GM12878 (cell line): ENCODE data around the gene CP. TPM values are rescaled to one million over a fixed set of nuclear protein-coding genes. Genes with fewer than 3 reads are reported as not detected.

ENCODE experiments used
- ATAC-seq: fragments of 200-7000 bp; cut with Tn5 transposase; 3 replicates; pipeline ENCODE4 v1.9.1; 2020; ENCODE audit warnings: mild to moderate bottlenecking, moderate library complexity
- BruUV-seq: library from RNA; stranded (reverse); fragments of 400-500 nt; replicated peaks from 2 replicates; lab custom pipeline; 2021; lab: Mats Ljungman, UMichigan
- CTCF ChIA-PET: fragments of 300-600 bp; sonication (Branson Sonifier 250); formaldehyde crosslinking; extraction: SDS; loops from one replicate; lab custom pipeline; 2021; ENCODE audit warnings: inconsistent platforms; lab: Yijun Ruan, JAX
- POLR2A ChIA-PET: fragments of 350-600 bp; formaldehyde crosslinking; extraction: SDS; loops from one replicate; lab custom pipeline; 2021; ENCODE audit warnings: inconsistent platforms; lab: Charles Lee
- RAD21 ChIA-PET: fragments of 300-600 bp; sonication (Branson Sonifier 250); formaldehyde crosslinking; loops from one replicate; lab custom pipeline; 2023; ENCODE audit warnings: antibody characterized with exemption; ENCODE audit not compliant: unreplicated experiment; lab: Charles Lee
- SMC1A ChIA-PET: fragments of 300-600 bp; sonication (Branson Sonifier 250); formaldehyde crosslinking; loops from one replicate; lab custom pipeline; 2023; ENCODE audit not compliant: unreplicated experiment, uncharacterized antibody; lab: Charles Lee
- DNase-seq: peaks from one replicate; pipeline ENCODE4 v3.0.0-alpha.2; 2011; ENCODE audit warnings: low read depth, low spot score
- FAIRE-seq: peaks from 3 replicates; lab custom pipeline; 2011; peaks lifted over from hg19 to GRCh38; lab: Jason Lieb, UNC
- H2AFZ ChIP-seq: 2 replicates; pipeline ENCODE4 v1.6.0; 2011; ENCODE audit warnings: low read depth, low read length, control low read depth; ENCODE audit not compliant: control insufficient read depth
- H3K27ac ChIP-seq: 2 replicates; pipeline ENCODE4 v1.5.1; 2011; ENCODE audit warnings: control low read depth; ENCODE audit not compliant: control insufficient read depth, insufficient read depth
- H3K27me3 ChIP-seq, 2 experiments: replicated peaks in 1 of 2; 2 replicates each; pipeline versions ENCODE4 v1.6.0 to v1.6.1; 2011; ENCODE audit warnings: low read length in 1 of 2; ENCODE audit not compliant: control insufficient read depth in 2 of 2, insufficient read depth in 2 of 2
- H3K36me3 ChIP-seq, 2 experiments: 2 replicates each; pipeline ENCODE4 v1.5.1; 2011; ENCODE audit warnings: low read length in 1 of 2; ENCODE audit not compliant: control insufficient read depth in 2 of 2, insufficient read depth in 2 of 2
- H3K4me1 ChIP-seq: 2 replicates; pipeline ENCODE4 v1.6.1; 2011; ENCODE audit warnings: mild to moderate bottlenecking, low read length, moderate library complexity, mixed read lengths; ENCODE audit not compliant: control insufficient read depth, insufficient read depth
- H3K4me2 ChIP-seq: 2 replicates; pipeline ENCODE4 v1.6.0; 2011; ENCODE audit warnings: control low read depth; ENCODE audit not compliant: control insufficient read depth, insufficient read depth
- H3K4me3 ChIP-seq: fragments of 200-600 bp; sonication (generic); 2 replicates; pipeline ENCODE4 v1.5.1; 2016
- H3K79me2 ChIP-seq: 2 replicates; pipeline ENCODE4 v1.6.0; 2011; ENCODE audit warnings: low read length; ENCODE audit not compliant: control insufficient read depth, insufficient read depth
- H3K9ac ChIP-seq: 2 replicates; pipeline ENCODE4 v1.8.0; 2011; ENCODE audit warnings: low read length, control low read depth, mixed read lengths; ENCODE audit not compliant: control insufficient read depth, insufficient read depth
- H3K9me3 ChIP-seq: replicated peaks from 3 replicates; pipeline ENCODE4 v1.5.1; 2011; ENCODE audit warnings: mild to moderate bottlenecking, low read length; ENCODE audit not compliant: control insufficient read depth, insufficient read depth
- H4K20me1 ChIP-seq: 2 replicates; pipeline ENCODE4 v1.6.0; 2011; ENCODE audit not compliant: control insufficient read depth, insufficient read depth
- BACH1 ChIP-seq: fragments of 450-650 bp; IDR thresholded peaks from 2 replicates; pipeline ENCODE4 v1.6.1; 2017; ENCODE audit warnings: mild to moderate bottlenecking, borderline replicate concordance
- CBX5 ChIP-seq: sonication (generic); IDR thresholded peaks from 2 replicates; pipeline ENCODE4 v1.6.1; 2016; ENCODE audit warnings: low read depth, moderate library complexity, mild to moderate bottlenecking, inconsistent platforms
- CHD2 ChIP-seq: IDR thresholded peaks from 2 replicates; pipeline ENCODE4 v1.6.1; 2011; ENCODE audit warnings: low read depth, low read length, improper control_type of control experiment, borderline replicate concordance
- CREB1 ChIP-seq: IDR thresholded peaks from 2 replicates; pipeline ENCODE4 v1.6.1; 2012; ENCODE audit warnings: low read depth, mild to moderate bottlenecking, inconsistent platforms
- CREM ChIP-seq: IDR thresholded peaks from 2 replicates; pipeline ENCODE4 v1.6.1; 2014; ENCODE audit warnings: antibody characterized with exemption, low read depth
- EP300 ChIP-seq, 2 experiments: fragments of 150-350 bp in 1 of 2; IDR thresholded peaks; 2 replicates each; pipeline ENCODE4 v1.6.1; 2011 to 2012; ENCODE audit warnings: low read depth in 2 of 2, low read length in 2 of 2, borderline replicate concordance in 1 of 2, improper control_type of control experiment in 1 of 2, inconsistent platforms in 1 of 2; ENCODE audit not compliant: control insufficient read depth in 1 of 2
- IKZF1 ChIP-seq: fragments of 450-650 bp; conservative IDR thresholded peaks from 2 replicates; pipeline ENCODE4 v1.6.1; 2017; ENCODE audit warnings: antibody characterized with exemption, mild to moderate bottlenecking
- IRF4 ChIP-seq: IDR thresholded peaks from 2 replicates; pipeline ENCODE4 v1.6.1; 2011; ENCODE audit warnings: low read depth, low read length
- MEF2B ChIP-seq: fragments of 450-650 bp; IDR thresholded peaks from 2 replicates; pipeline ENCODE4 v1.6.1; 2018; ENCODE audit warnings: mild to moderate bottlenecking, moderate library complexity; ENCODE audit not compliant: partially characterized antibody, poor library complexity, severe bottlenecking
- MTA2 ChIP-seq: fragments of 450-650 bp; IDR thresholded peaks from 2 replicates; pipeline ENCODE4 v1.6.1; 2016; ENCODE audit warnings: low read depth, mild to moderate bottlenecking, moderate library complexity
- NFXL1 ChIP-seq: fragments of 450-650 bp; IDR thresholded peaks from 2 replicates; pipeline ENCODE4 v1.6.1; 2017; ENCODE audit warnings: antibody characterized with exemption, mild to moderate bottlenecking, borderline replicate concordance
- RUNX3 ChIP-seq: IDR thresholded peaks from 2 replicates; pipeline ENCODE4 v1.6.1; 2012; ENCODE audit warnings: low read length, inconsistent platforms
- SMAD5 ChIP-seq: IDR thresholded peaks from 2 replicates; pipeline ENCODE4 v1.6.1; 2016; ENCODE audit warnings: antibody characterized with exemption, low read depth
- WGBS: methylation state at CpG from one replicate; pipeline ENCODE4 v1.1.6; 2016; ENCODE audit warnings: low lambda C conversion rate; ENCODE audit not compliant: insufficient replicate concordance, insufficient coverage; ENCODE audit errors: missing lambda C conversion rate; 5-methylcytosine and 5-hydroxymethylcytosine counted together
- in situ Hi-C: fragments of 300-500 bp; cut with MboI; formaldehyde crosslinking; loops from 9 replicates; pipeline ENCODE4 v1.14.3; 2018; ENCODE audit warnings: mixed read lengths
- intact Hi-C: fragments of 100-400 bp; cut with micrococcal nuclease; formaldehyde crosslinking; loops from one replicate; pipeline ENCODE4 v1.14.2; 2022; ENCODE audit not compliant: unreplicated experiment
- polyA plus RNA-seq, 11 experiments: library from polyadenylated mRNA; depleted of rRNA in 4 of 11; unstranded in 6 of 11; stranded (reverse) in 5 of 11; fragments of >200 nt; fragmentation: Nextera tagmentation in 4 of 11; fragmentation: Illumina TruSeq in 1 of 11; extraction: Ambion mirVana in 4 of 11; extraction: Trizol in 1 of 11; gene quantifications; 1 replicate in 1 of 11; 2 replicates in 10 of 11; pipeline versions ENCODE4 v1.2.1 to v1.2.3, GENCODE V29; 2011 to 2016; ENCODE audit warnings: inconsistent platforms in 2 of 11, missing spikeins in 2 of 11, low read depth in 1 of 11
- total RNA-seq, 4 experiments: library from RNA; depleted of rRNA in 3 of 4; stranded (reverse); fragments of >200 nt in 3 of 4; fragmentation: Illumina TruSeq in 1 of 4; extraction: Trizol in 1 of 4; gene quantifications; 2 replicates each; pipeline versions ENCODE4 v1.2.1 to v1.2.3, GENCODE V29; 2013 to 2021
- TF ChIP-seq, protein P1 (sequence below): IDR thresholded peaks from 2 replicates; pipeline ENCODE4 v1.6.1; 2012; ENCODE audit warnings: low read length, inconsistent platforms
- TF ChIP-seq, protein P2 (sequence below): IDR thresholded peaks from 2 replicates; pipeline ENCODE4 v1.6.1; 2011; ENCODE audit warnings: mild to moderate bottlenecking, low read depth, low read length, moderate library complexity; ENCODE audit not compliant: insufficient replicate concordance
- TF ChIP-seq, protein P3 (sequence below): fragments of 450-650 bp; IDR thresholded peaks from 2 replicates; pipeline ENCODE4 v1.6.1; 2016; ENCODE audit warnings: mild to moderate bottlenecking

Gene CP
- total and polyA plus RNA-seq, 10 of the 15 experiments (the other 5 are each of a cell fraction or from before 2014, with no cell fraction given): 0.14 to 1.2 (median 0.30) TPM; not detected in 6

DNA sequence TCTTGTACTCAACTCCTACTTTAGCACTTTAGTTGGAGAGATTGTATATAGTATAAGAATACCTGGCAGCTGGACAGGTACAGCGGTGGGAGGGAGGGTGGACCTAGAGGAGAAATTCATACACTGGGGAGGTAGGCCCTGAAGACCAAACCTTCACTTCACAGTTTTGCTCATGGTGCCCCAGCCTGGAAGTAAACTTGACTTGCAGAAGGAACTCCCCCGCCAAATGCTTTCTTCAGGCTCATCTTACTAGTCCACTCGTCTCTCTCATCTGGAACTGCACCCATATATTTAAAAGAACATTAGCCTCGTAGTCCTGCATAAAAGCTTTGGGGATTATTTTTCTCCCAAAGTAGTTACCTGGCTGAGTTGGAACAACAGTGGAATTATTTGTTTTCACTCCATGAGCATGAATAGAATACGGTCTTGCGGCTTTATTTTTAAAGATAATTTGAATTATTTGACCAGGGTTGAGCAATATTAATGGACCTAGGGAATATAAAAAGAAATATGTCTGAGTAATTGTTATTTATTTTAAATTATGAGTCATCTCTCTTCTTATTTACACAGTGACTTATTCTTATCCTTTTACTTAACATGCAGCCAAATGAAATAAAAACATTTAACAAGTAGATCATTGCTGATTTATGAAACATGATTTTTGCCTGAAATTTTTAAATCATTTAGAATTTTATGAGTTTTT lies 25.5 kb upstream of the CP start (continued):
- no peak for TF ChIP-seq CHD2

DNA sequence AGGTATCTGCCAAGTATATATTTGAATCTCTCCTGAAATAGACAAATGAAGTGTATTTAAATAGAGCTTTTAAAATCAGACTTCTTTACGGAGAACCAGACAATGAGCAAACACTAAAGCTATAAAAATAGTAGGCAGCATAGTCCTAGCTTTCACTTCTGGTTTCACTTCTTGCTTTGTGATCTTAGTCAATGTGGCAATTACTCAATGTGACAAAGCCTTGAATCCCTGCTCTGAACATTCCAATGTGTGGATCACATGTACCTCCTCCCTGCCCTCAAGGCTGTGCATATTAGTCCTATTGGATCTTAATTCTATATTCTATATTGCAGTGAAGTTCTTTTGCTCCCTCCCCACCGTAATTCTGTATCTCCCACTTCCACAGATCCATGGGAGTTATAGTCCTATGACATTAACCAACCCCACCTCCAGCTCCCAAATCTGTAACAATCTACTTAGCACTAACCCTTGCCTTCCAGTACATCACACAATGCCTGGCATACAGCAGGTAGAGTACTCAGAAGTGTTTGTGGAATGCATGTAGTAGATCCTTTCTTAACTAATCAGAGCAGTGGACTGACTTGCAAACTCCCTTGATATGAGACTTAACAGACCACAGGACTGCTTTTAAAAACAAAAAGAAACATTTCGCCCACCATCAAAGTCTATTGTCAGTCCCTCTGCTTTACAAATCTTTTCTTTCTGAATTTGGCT lies 24.3 kb upstream of the CP start:
- Histone ChIP-seq H3K4me2 (peak overlapping the region; percentile 68), H3K4me1 (peaks cover 35% of the 10 kb centered on the region), H3K27ac (no peak overlapping the region), H4K20me1 (no peaks in the 10 kb centered on the region), H3K36me3 (no peaks in the 10 kb centered on the region), H2AFZ (peak overlapping the region; percentile 24; the same call in 1 of the 2 replicates), H3K9ac (no peak overlapping the region), H3K9me3 (no peaks in the 10 kb centered on the region), H3K27me3 (no peaks in the 10 kb centered on the region; a peak in 1 of 4 replicates), H3K4me3 (0 out of 2 replicates have a peak overlapping the region, but pooled peaks have one; percentile 17), H3K79me2 (no peaks in the 10 kb centered on the region)
- 14% methylated on average over 3 of the region's 3 CpGs for WGBS
- ChIA-PET CTCF (interaction anchor here (0.7 to 1.3 kb wide), 5 partner anchors 10 to 291 kb away, joined by 3 to 6 read pairs (median 3); no protein-coding TSS in a partner anchor), POLR2A (interaction anchor here (0.5 to 1.8 kb wide), 3 partner anchors 20 to 660 kb away, joined by 3 to 4 read pairs (median 4); partner anchors contain the start of gene HPS3), RAD21 (interaction anchor here (0.9 to 1.4 kb wide), 5 partner anchors 9 to 126 kb away, joined by 3 to 8 read pairs (median 5); no protein-coding TSS in a partner anchor), SMC1A (interaction anchor here (0.9 to 1.6 kb wide), 6 partner anchors 15 to 291 kb away, joined by 3 to 11 read pairs (median 4); no protein-coding TSS in a partner anchor)
- FAIRE-seq: peak; percentile 87
- in situ Hi-C loops: no loop called here
- ATAC-seq: peak; percentile 87
- DNase-seq: peak; percentile 46
- BruUV-seq: no TSS peak
- intact Hi-C loops: no loop called here
- TF ChIP-seq CHD2 (no peak), CREB1 (0 out of 2 replicates have a peak, but pooled peaks have one; percentile 28), RUNX3 (peak; percentile 46; the same call in 1 of the 2 replicates), CREM (0 out of 2 replicates have a peak, but pooled peaks have one; percentile 49), SMAD5 (no peak), BACH1 (no peak), IKZF1 (peak; percentile 66), EP300 (IDR thresholded peaks at IDR 0.05; ENCODE audit: borderline replicate concordance in 1 of 2, control insufficient read depth in 1 of 2, low read depth in 2 of 2, low read length in 2 of 2) (0 out of 4 replicates have a peak, but pooled peaks of 1 of the 2 experiments have one; percentile 45), MTA2 (0 out of 2 replicates have a peak, but pooled peaks have one; percentile 17), CBX5 (no peak), MEF2B (peak; percentile 73), NFXL1 (no peak), IRF4 (peak; percentile 78)
- TF ChIP-seq, protein P1, sequence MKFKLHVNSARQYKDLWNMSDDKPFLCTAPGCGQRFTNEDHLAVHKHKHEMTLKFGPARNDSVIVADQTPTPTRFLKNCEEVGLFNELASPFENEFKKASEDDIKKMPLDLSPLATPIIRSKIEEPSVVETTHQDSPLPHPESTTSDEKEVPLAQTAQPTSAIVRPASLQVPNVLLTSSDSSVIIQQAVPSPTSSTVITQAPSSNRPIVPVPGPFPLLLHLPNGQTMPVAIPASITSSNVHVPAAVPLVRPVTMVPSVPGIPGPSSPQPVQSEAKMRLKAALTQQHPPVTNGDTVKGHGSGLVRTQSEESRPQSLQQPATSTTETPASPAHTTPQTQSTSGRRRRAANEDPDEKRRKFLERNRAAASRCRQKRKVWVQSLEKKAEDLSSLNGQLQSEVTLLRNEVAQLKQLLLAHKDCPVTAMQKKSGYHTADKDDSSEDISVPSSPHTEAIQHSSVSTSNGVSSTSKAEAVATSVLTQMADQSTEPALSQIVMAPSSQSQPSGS: peak; percentile 50
- TF ChIP-seq, protein P2, sequence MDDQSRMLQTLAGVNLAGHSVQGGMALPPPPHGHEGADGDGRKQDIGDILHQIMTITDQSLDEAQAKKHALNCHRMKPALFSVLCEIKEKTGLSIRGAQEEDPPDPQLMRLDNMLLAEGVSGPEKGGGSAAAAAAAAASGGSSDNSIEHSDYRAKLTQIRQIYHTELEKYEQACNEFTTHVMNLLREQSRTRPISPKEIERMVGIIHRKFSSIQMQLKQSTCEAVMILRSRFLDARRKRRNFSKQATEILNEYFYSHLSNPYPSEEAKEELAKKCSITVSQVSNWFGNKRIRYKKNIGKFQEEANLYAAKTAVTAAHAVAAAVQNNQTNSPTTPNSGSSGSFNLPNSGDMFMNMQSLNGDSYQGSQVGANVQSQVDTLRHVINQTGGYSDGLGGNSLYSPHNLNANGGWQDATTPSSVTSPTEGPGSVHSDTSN: peak; percentile 79
- TF ChIP-seq, protein P3, sequence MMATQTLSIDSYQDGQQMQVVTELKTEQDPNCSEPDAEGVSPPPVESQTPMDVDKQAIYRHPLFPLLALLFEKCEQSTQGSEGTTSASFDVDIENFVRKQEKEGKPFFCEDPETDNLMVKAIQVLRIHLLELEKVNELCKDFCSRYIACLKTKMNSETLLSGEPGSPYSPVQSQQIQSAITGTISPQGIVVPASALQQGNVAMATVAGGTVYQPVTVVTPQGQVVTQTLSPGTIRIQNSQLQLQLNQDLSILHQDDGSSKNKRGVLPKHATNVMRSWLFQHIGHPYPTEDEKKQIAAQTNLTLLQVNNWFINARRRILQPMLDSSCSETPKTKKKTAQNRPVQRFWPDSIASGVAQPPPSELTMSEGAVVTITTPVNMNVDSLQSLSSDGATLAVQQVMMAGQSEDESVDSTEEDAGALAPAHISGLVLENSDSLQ: peak; percentile 23; the same call in 1 of the 2 replicates
